GM18526 (cell line): ENCODE results near the gene TP53AIP1.

ENCODE experiments used
- POLR2A ChIP-seq: IDR thresholded peaks from 3 replicates; pipeline ENCODE4 v1.6.1; 2011; ENCODE audit not compliant: insufficient read length; ENCODE audit errors: extremely low read depth

The TP53AIP1 gene

GRCh38 chr11:128917144-128917724, 25.4 kb downstream of the TP53AIP1 start:
- no peak for TF ChIP-seq POLR2A

- no peak for TF ChIP-seq POLR2A
These were observed 26.0 kb downstream of the TP53AIP1 start for GRCh38 chr11:128916681-128917080.

- TF ChIP-seq POLR2A, result no peak
These were observed 26.6 kb downstream of the TP53AIP1 start for GRCh38 chr11:128916037-128916572.

GRCh38 chr11:128915149-128915521, 27.5 kb downstream of the TP53AIP1 start:
- no peak for TF ChIP-seq POLR2A

GRCh38 chr11:128914216-128915148, 28.2 kb downstream of the TP53AIP1 start:
- no peak for TF ChIP-seq POLR2A

- no peak for TF ChIP-seq POLR2A
These were observed 28.9 kb downstream of the TP53AIP1 start for GRCh38 chr11:128913806-128914205.

- TF ChIP-seq POLR2A, result no peak
These were observed 31.0 kb downstream of the TP53AIP1 start for GRCh38 chr11:128911701-128912100.

- TF ChIP-seq POLR2A, result no peak
These were observed 31.4 kb downstream of the TP53AIP1 start for GRCh38 chr11:128911239-128911638.

GRCh38 chr11:128910576-128910975, 32.1 kb downstream of the TP53AIP1 start:
- no peak for TF ChIP-seq POLR2A

- no peak for TF ChIP-seq POLR2A
These were observed 33.1 kb downstream of the TP53AIP1 start for GRCh38 chr11:128909438-128910125.

- no peak for TF ChIP-seq POLR2A
These were observed 34.1 kb downstream of the TP53AIP1 start for GRCh38 chr11:128908391-128909246.

GRCh38 chr11:128907585-128907984, 35.1 kb downstream of the TP53AIP1 start:
- no peak for TF ChIP-seq POLR2A

- no peak for TF ChIP-seq POLR2A
These were observed 36.3 kb downstream of the TP53AIP1 start for GRCh38 chr11:128906185-128907050.
